ENCODE data around the gene MCC. TPM values are rescaled to one million over a fixed set of nuclear protein-coding genes. Genes with fewer than 3 reads are reported as not detected.

The MCC gene
- total RNA-seq, 1 donor from 2014 or later = 14.0 TPM

DNA sequence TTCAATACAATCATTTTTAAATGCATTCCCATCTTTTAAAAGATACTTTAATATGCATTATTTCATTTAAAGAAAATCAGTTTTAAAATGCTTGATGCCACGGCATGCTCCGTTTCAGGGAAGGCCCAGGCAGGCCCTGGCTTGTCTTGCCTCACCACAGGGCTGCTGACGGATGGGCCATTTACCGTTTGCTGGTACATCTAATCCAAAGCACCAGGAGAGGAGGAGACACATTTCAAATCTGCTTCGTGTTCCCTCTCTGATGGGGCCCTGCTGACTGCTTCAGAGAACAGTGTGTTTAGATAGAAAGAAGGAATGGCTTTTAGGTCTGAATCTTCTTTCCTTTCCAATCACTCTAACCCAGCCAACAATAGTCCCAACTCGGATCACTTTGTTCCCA lies 326.4 kb downstream of the MCC start:
- TF ChIP-seq, protein P1, sequence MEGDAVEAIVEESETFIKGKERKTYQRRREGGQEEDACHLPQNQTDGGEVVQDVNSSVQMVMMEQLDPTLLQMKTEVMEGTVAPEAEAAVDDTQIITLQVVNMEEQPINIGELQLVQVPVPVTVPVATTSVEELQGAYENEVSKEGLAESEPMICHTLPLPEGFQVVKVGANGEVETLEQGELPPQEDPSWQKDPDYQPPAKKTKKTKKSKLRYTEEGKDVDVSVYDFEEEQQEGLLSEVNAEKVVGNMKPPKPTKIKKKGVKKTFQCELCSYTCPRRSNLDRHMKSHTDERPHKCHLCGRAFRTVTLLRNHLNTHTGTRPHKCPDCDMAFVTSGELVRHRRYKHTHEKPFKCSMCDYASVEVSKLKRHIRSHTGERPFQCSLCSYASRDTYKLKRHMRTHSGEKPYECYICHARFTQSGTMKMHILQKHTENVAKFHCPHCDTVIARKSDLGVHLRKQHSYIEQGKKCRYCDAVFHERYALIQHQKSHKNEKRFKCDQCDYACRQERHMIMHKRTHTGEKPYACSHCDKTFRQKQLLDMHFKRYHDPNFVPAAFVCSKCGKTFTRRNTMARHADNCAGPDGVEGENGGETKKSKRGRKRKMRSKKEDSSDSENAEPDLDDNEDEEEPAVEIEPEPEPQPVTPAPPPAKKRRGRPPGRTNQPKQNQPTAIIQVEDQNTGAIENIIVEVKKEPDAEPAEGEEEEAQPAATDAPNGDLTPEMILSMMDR (IDR thresholded peaks at IDR 0.05) = no peak
- Mint-ChIP-seq H3K9me3 (ENCODE audit: unreplicated experiment) (no peaks in the 10 kb centered on the region), H3K4me3 (ENCODE audit: unreplicated experiment) (no peak overlapping the region), H3K27me3 (ENCODE audit: unreplicated experiment) (no peaks in the 10 kb centered on the region), H3K27ac (ENCODE audit: unreplicated experiment) (no peak overlapping the region), H3K36me3 (ENCODE audit: unreplicated experiment) (peaks cover 4% of the 10 kb centered on the region), H3K4me1 (ENCODE audit: unreplicated experiment) (peaks cover 4% of the 10 kb centered on the region)
- DNase-seq (ENCODE audit: extremely low spot score, unreplicated experiment) = no peak

DNA sequence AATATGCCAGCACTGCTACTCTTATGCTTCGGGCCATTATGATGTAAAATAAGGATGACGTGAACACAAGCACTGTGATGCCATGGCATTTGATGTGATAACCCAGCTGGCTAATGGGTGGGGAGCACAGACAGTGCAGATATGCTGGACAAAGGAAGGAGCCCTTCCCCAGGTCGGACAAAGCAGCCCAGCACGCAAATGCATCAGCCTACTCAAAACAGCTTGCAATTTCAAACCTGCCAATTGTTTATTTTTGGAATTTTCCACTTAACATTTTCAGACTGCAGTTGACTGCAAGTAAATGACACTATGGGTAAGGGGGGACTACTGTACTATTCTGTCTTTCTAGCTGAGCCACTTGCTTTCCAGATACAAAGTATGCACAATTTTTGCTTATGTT lies 330.4 kb downstream of the MCC start:
- Mint-ChIP-seq H3K4me3 (ENCODE audit: unreplicated experiment) (no peak overlapping the region), H3K36me3 (ENCODE audit: unreplicated experiment) (peaks cover 4% of the 10 kb centered on the region), H3K9me3 (ENCODE audit: unreplicated experiment) (no peaks in the 10 kb centered on the region), H3K4me1 (ENCODE audit: unreplicated experiment) (no peaks in the 10 kb centered on the region), H3K27ac (ENCODE audit: unreplicated experiment) (no peak overlapping the region), H3K27me3 (ENCODE audit: unreplicated experiment) (no peaks in the 10 kb centered on the region)
- TF ChIP-seq, protein P1 (IDR thresholded peaks at IDR 0.05) = no peak
- DNase-seq (ENCODE audit: extremely low spot score, unreplicated experiment) = no peak

DNA sequence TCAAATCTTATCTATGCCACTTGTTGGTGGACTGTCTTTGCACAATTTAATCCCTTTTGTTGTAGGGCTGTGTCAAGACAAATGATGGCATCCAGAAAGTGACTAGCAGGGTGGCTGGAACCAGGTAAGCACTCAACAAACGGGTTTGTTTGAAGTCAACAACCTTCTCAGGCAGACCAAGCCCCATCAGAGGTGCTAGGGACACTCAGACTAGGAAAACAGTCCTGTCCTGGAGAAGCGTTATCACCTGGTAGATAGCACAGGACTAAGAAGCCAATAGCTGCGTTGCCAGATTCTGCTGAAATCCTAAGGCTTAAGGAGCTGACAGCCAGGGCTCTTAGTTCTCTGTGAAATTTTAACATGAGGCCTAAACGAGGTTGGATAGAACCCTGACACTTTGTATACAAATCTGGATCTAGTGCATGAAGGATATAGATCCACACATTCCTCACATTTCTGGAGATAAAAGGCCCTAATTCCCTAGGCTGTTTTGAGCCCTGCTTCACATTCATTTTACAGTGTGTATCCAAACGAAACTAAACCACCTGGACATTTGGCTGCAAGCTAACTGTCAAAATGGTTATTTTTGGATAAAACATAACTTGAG lies 331.9 kb downstream of the MCC start:
- H3K27me3 Mint-ChIP-seq (ENCODE audit: unreplicated experiment) = no peaks in the 10 kb centered on the region
- no peaks in the 10 kb centered on the region for H3K9me3 Mint-ChIP-seq (ENCODE audit: unreplicated experiment)

DNA sequence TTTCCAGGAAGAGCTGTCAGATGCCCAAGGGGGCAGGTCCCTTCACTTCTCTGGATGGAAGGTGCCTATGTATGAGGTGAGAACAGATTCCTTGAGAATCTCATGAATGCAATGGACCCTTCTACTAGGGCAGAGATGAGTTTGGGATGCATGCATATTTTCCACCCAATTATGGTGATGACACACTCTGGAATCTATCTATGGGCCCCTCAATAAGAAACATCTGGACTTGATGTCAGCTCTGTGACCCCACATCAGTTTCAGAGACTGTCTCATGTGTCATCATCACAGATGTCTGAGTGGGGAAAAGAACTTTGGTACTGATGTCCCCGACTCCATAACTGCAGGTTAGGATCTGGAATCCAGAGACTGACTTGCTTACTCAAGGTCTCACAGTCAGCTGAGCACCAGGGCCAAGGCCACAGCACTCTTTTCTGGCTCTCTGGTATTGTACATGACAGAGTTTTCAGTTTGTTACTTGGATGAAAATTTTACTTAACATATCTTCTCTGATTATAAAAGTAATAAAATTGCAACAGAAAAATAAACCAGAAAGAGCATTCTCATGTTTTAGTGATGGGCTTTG lies 334.6 kb downstream of the MCC start:
- Mint-ChIP-seq H3K4me1 (ENCODE audit: unreplicated experiment) (peaks cover 6% of the 10 kb centered on the region), H3K27me3 (ENCODE audit: unreplicated experiment) (no peaks in the 10 kb centered on the region), H3K4me3 (ENCODE audit: unreplicated experiment) (no peak overlapping the region), H3K27ac (ENCODE audit: unreplicated experiment) (no peak overlapping the region), H3K9me3 (ENCODE audit: unreplicated experiment) (no peaks in the 10 kb centered on the region), H3K36me3 (ENCODE audit: unreplicated experiment) (peaks cover 2% of the 10 kb centered on the region)
- TF ChIP-seq, protein P1 (IDR thresholded peaks at IDR 0.05) = no peak
- DNase-seq (ENCODE audit: extremely low spot score, unreplicated experiment) = no peak

More for the DNA sequence above, 331.9 kb downstream of the MCC start:
- Mint-ChIP-seq H3K4me1 (ENCODE audit: unreplicated experiment) (no peaks in the 10 kb centered on the region), H3K27ac (ENCODE audit: unreplicated experiment) (no peak overlapping the region), H3K36me3 (ENCODE audit: unreplicated experiment) (peaks cover 4% of the 10 kb centered on the region), H3K4me3 (ENCODE audit: unreplicated experiment) (no peak overlapping the region)
- TF ChIP-seq, protein P1 (IDR thresholded peaks at IDR 0.05) = no peak
- DNase-seq (ENCODE audit: extremely low spot score, unreplicated experiment) = no peak

DNA sequence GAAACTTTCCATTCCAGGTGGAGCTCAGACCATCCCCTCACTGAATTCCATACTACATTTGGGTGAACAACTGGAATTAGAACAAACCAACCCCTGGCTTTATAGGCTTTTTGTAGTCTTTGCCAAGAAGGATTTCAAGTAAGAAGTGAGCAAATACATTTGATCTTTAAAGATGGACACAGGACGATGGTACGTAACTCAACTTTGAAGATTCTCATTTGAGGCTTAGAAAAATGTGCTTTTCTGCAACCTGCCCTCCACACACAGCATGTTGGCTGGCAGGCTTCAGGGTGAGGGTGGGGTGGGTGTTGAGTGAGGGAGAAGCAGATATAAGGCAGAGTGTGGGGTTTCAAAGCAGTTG lies 335.9 kb downstream of the MCC start:
- H3K27me3 Mint-ChIP-seq (ENCODE audit: unreplicated experiment) = no peaks in the 10 kb centered on the region
- no peak overlapping the region for H3K4me3 Mint-ChIP-seq (ENCODE audit: unreplicated experiment)
- H3K4me1 Mint-ChIP-seq (ENCODE audit: unreplicated experiment) = peaks cover 6% of the 10 kb centered on the region
- DNase-seq (ENCODE audit: extremely low spot score, unreplicated experiment) = no peak
- TF ChIP-seq, protein P1 (IDR thresholded peaks at IDR 0.05) = no peak
- no peak overlapping the region for H3K27ac Mint-ChIP-seq (ENCODE audit: unreplicated experiment)
- peaks cover 2% of the 10 kb centered on the region for H3K36me3 Mint-ChIP-seq (ENCODE audit: unreplicated experiment)
- no peaks in the 10 kb centered on the region for H3K9me3 Mint-ChIP-seq (ENCODE audit: unreplicated experiment)

Data from osteocyte (in vitro differentiated cells).